ENCODE measurements around the gene CEBPZ.
"Not testable (repeated sequence)": the region's sequence is repeated elsewhere in the genome, so short reads cannot be mapped to it uniquely, and the experiment has no call there.

Gene CEBPZ
- total RNA-seq, result 119 to 228 (median 181) reads per million in 4 experiments

- DNase-seq, result peak; percentile 78
Observed at GRCh38 chr2:37231241-37232130, at the start of gene CEBPZ, which contains the start of gene NDUFAF7. CEBPZ (minus strand) TSS chr2:37231596; CDS start chr2:37231567, 29 bp downstream. NDUFAF7 (plus strand) TSS chr2:37231658; CDS start chr2:37231706, 48 bp downstream.

- DNase-seq, result no peak
Observed at GRCh38 chr2:37276291-37276690, 44.9 kb upstream of the CEBPZ start.

GRCh38 chr2:37274359-37274965, 43.1 kb upstream of the CEBPZ start:
- no peak for DNase-seq

GRCh38 chr2:37271376-37272067, 40.1 kb upstream of the CEBPZ start:
- DNase-seq, result no peak

- no peak for DNase-seq
Observed at GRCh38 chr2:37268111-37268510, 36.7 kb upstream of the CEBPZ start.

- DNase-seq, result no peak
Observed at GRCh38 chr2:37267685-37268084, 36.3 kb upstream of the CEBPZ start.

- DNase-seq, result no peak
Observed at GRCh38 chr2:37263839-37264238, 32.4 kb upstream of the CEBPZ start.

- DNase-seq, result no peak
Observed at GRCh38 chr2:37262522-37262921, 31.1 kb upstream of the CEBPZ start.

- no peak for DNase-seq
Observed at GRCh38 chr2:37250869-37251740, 19.7 kb upstream of the CEBPZ start.

GRCh38 chr2:37246205-37246604, 14.8 kb upstream of the CEBPZ start:
- DNase-seq, result no peak

- DNase-seq, result no peak
Observed at GRCh38 chr2:37244755-37245154, 13.4 kb upstream of the CEBPZ start.

- DNase-seq, result no peak
Observed at GRCh38 chr2:37244017-37244416, 12.6 kb upstream of the CEBPZ start.

- no peak for DNase-seq
Observed at GRCh38 chr2:37243435-37243834, 12.0 kb upstream of the CEBPZ start.

GRCh38 chr2:37232131-37232933, 936 bp upstream of the CEBPZ start:
- DNase-seq, result no peak

GRCh38 chr2:37230581-37230980, 815 bp downstream of the CEBPZ start:
- DNase-seq, result no peak

GRCh38 chr2:37228788-37229187, 2.6 kb downstream of the CEBPZ start:
- DNase-seq, result no peak

- no peak for DNase-seq
Observed at GRCh38 chr2:37226863-37227262, 4.5 kb downstream of the CEBPZ start.

- DNase-seq, result not testable (repeated sequence)
Observed at GRCh38 chr2:37225129-37225528, 6.3 kb downstream of the CEBPZ start.

GRCh38 chr2:37224063-37224462, 7.3 kb downstream of the CEBPZ start:
- no peak for DNase-seq

- DNase-seq, result no peak
Observed at GRCh38 chr2:37223131-37223530, 8.3 kb downstream of the CEBPZ start.

- DNase-seq, result no peak
Observed at GRCh38 chr2:37219046-37219445, 12.3 kb downstream of the CEBPZ start.

GRCh38 chr2:37215250-37215649, 16.1 kb downstream of the CEBPZ start:
- no peak for DNase-seq
